GM12878 (cell line): ENCODE measurements around the gene PDZRN3.

Experiments
- BRCA1 ChIP-seq: IDR thresholded peaks from 2 replicates; pipeline ENCODE4 v1.6.1; 2011; ENCODE audit warnings: low read depth, low read length, improper control_type of control experiment
- CBX5 ChIP-seq: sonication (generic); IDR thresholded peaks from 2 replicates; pipeline ENCODE4 v1.6.1; 2016; ENCODE audit warnings: low read depth, moderate library complexity, mild to moderate bottlenecking, inconsistent platforms
- CTCF ChIP-seq, 3 experiments: IDR thresholded peaks in 2 of 3; conservative IDR thresholded peaks in 1 of 3; 2 replicates each; pipeline ENCODE4 v1.5.1; 2011; ENCODE audit warnings: low read depth in 3 of 3, low read length in 3 of 3, mild to moderate bottlenecking in 3 of 3, control low read depth in 2 of 3, moderate library complexity in 2 of 3, inconsistent platforms in 1 of 3, mixed read lengths in 1 of 3; ENCODE audit not compliant: control insufficient read depth in 2 of 3, insufficient read depth in 1 of 3; ENCODE audit errors: extremely low read depth in 1 of 3
- POLR2AphosphoS5 ChIP-seq: IDR thresholded peaks from 2 replicates; pipeline ENCODE4 v1.6.1; 2011; ENCODE audit warnings: mild to moderate bottlenecking, low read length, inconsistent platforms
- SMC3 ChIP-seq: IDR thresholded peaks from 2 replicates; pipeline ENCODE4 v1.6.1; 2011; ENCODE audit warnings: low read length, improper control_type of control experiment, borderline replicate concordance
- TCF7 ChIP-seq: IDR thresholded peaks from 2 replicates; pipeline ENCODE4 v1.6.1; 2014; ENCODE audit warnings: antibody characterized with exemption, borderline replicate concordance

DNA sequence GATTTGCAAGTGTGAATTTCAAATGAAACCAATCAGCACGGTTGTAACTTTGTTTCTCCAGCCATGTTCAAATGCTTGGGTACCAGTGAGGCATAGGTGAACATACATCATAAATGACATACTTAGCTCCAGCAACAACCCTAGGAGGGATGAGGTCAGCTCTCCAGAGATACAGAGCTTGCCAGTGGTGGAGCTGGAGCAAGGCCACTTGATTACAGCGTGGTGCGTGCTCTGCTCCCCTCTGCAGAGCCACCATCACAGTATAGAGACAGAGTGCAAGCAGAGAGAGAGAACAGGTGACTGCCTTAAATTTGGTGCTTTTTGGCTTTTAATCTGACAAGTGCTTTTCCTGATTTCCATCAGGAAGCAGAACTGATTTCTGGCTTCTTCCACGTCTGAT is 275.1 kb downstream of the PDZRN3 start:
- TF ChIP-seq POLR2AphosphoS5 (no peak), CTCF (IDR thresholded peaks at IDR 0.05 in 2 of 3, conservative IDR thresholded peaks at IDR 0.05 in 1 of 3; ENCODE audit: control insufficient read depth in 2 of 3, extremely low read depth in 1 of 3, insufficient read depth in 1 of 3, low read depth in 3 of 3, low read length in 3 of 3) (no peak), TCF7 (no peak), BRCA1 (no peak), CBX5 (no peak), SMC3 (no peak)
